GM12878 (cell line): ENCODE measurements around the gene LSM12. TPM values are rescaled to one million over a fixed set of nuclear protein-coding genes. Genes with fewer than 3 reads are reported as not detected.

ENCODE experiments used
- ATAC-seq: fragments of 200-7000 bp; cut with Tn5 transposase; 3 replicates; pipeline ENCODE4 v1.9.1; 2020; ENCODE audit warnings: mild to moderate bottlenecking, moderate library complexity
- BruUV-seq: library from RNA; stranded (reverse); fragments of 400-500 nt; replicated peaks from 2 replicates; lab custom pipeline; 2021; lab: Mats Ljungman, UMichigan
- CTCF ChIA-PET: fragments of 300-600 bp; sonication (Branson Sonifier 250); formaldehyde crosslinking; extraction: SDS; loops from one replicate; lab custom pipeline; 2021; ENCODE audit warnings: inconsistent platforms; lab: Yijun Ruan, JAX
- POLR2A ChIA-PET: fragments of 350-600 bp; formaldehyde crosslinking; extraction: SDS; loops from one replicate; lab custom pipeline; 2021; ENCODE audit warnings: inconsistent platforms; lab: Charles Lee
- RAD21 ChIA-PET: fragments of 300-600 bp; sonication (Branson Sonifier 250); formaldehyde crosslinking; loops from one replicate; lab custom pipeline; 2023; ENCODE audit warnings: antibody characterized with exemption; ENCODE audit not compliant: unreplicated experiment; lab: Charles Lee
- SMC1A ChIA-PET: fragments of 300-600 bp; sonication (Branson Sonifier 250); formaldehyde crosslinking; loops from one replicate; lab custom pipeline; 2023; ENCODE audit not compliant: unreplicated experiment, uncharacterized antibody; lab: Charles Lee
- DNase-seq: peaks from one replicate; pipeline ENCODE4 v3.0.0-alpha.2; 2011; ENCODE audit warnings: low read depth, low spot score
- FAIRE-seq: peaks from 3 replicates; lab custom pipeline; 2011; peaks lifted over from hg19 to GRCh38; lab: Jason Lieb, UNC
- H2AFZ ChIP-seq: 2 replicates; pipeline ENCODE4 v1.6.0; 2011; ENCODE audit warnings: low read depth, low read length, control low read depth; ENCODE audit not compliant: control insufficient read depth
- H3K27ac ChIP-seq: 2 replicates; pipeline ENCODE4 v1.5.1; 2011; ENCODE audit warnings: control low read depth; ENCODE audit not compliant: control insufficient read depth, insufficient read depth
- H3K27me3 ChIP-seq, 2 experiments: replicated peaks in 1 of 2; 2 replicates each; pipeline versions ENCODE4 v1.6.0 to v1.6.1; 2011; ENCODE audit warnings: low read length in 1 of 2; ENCODE audit not compliant: control insufficient read depth in 2 of 2, insufficient read depth in 2 of 2
- H3K36me3 ChIP-seq, 2 experiments: 2 replicates each; pipeline ENCODE4 v1.5.1; 2011; ENCODE audit warnings: low read length in 1 of 2; ENCODE audit not compliant: control insufficient read depth in 2 of 2, insufficient read depth in 2 of 2
- H3K4me1 ChIP-seq: 2 replicates; pipeline ENCODE4 v1.6.1; 2011; ENCODE audit warnings: mild to moderate bottlenecking, low read length, moderate library complexity, mixed read lengths; ENCODE audit not compliant: control insufficient read depth, insufficient read depth
- H3K4me2 ChIP-seq: 2 replicates; pipeline ENCODE4 v1.6.0; 2011; ENCODE audit warnings: control low read depth; ENCODE audit not compliant: control insufficient read depth, insufficient read depth
- H3K4me3 ChIP-seq: fragments of 200-600 bp; sonication (generic); 2 replicates; pipeline ENCODE4 v1.5.1; 2016
- H3K79me2 ChIP-seq: 2 replicates; pipeline ENCODE4 v1.6.0; 2011; ENCODE audit warnings: low read length; ENCODE audit not compliant: control insufficient read depth, insufficient read depth
- H3K9ac ChIP-seq: 2 replicates; pipeline ENCODE4 v1.8.0; 2011; ENCODE audit warnings: low read length, control low read depth, mixed read lengths; ENCODE audit not compliant: control insufficient read depth, insufficient read depth
- H3K9me3 ChIP-seq: replicated peaks from 3 replicates; pipeline ENCODE4 v1.5.1; 2011; ENCODE audit warnings: mild to moderate bottlenecking, low read length; ENCODE audit not compliant: control insufficient read depth, insufficient read depth
- H4K20me1 ChIP-seq: 2 replicates; pipeline ENCODE4 v1.6.0; 2011; ENCODE audit not compliant: control insufficient read depth, insufficient read depth
- BRCA1 ChIP-seq: IDR thresholded peaks from 2 replicates; pipeline ENCODE4 v1.6.1; 2011; ENCODE audit warnings: low read depth, low read length, improper control_type of control experiment
- CBX5 ChIP-seq: sonication (generic); IDR thresholded peaks from 2 replicates; pipeline ENCODE4 v1.6.1; 2016; ENCODE audit warnings: low read depth, moderate library complexity, mild to moderate bottlenecking, inconsistent platforms
- CHD1 ChIP-seq: IDR thresholded peaks from 2 replicates; pipeline ENCODE4 v1.6.1; 2012; ENCODE audit warnings: low read depth, low read length, improper control_type of control experiment
- EED ChIP-seq: sonication (generic); IDR thresholded peaks from 2 replicates; pipeline ENCODE4 v1.6.1; 2016; ENCODE audit warnings: antibody characterized with exemption, low read depth
- EGR1 ChIP-seq, 2 experiments: IDR thresholded peaks; 1 replicate in 1 of 2; 2 replicates in 1 of 2; pipeline ENCODE4 v1.6.1; 2011 to 2012; ENCODE audit warnings: low read depth in 2 of 2, low read length in 2 of 2, borderline replicate concordance in 1 of 2, mild to moderate bottlenecking in 1 of 2, moderate library complexity in 1 of 2
- FOXK2 ChIP-seq: fragments of 450-650 bp; IDR thresholded peaks from 2 replicates; pipeline ENCODE4 v1.6.1; 2017; ENCODE audit warnings: mild to moderate bottlenecking, moderate library complexity
- IKZF1 ChIP-seq: fragments of 450-650 bp; conservative IDR thresholded peaks from 2 replicates; pipeline ENCODE4 v1.6.1; 2017; ENCODE audit warnings: antibody characterized with exemption, mild to moderate bottlenecking
- MXI1 ChIP-seq: fragments of 150-350 bp; IDR thresholded peaks from 2 replicates; pipeline ENCODE4 v1.6.1; 2011; ENCODE audit warnings: low read depth, mild to moderate bottlenecking, inconsistent platforms, low read length, improper control_type of control experiment
- PML ChIP-seq: IDR thresholded peaks from 2 replicates; pipeline ENCODE4 v1.6.1; 2012; ENCODE audit warnings: low read length, inconsistent platforms
- POU2F2 ChIP-seq: IDR thresholded peaks from 3 replicates; pipeline ENCODE4 v1.6.1; 2011; ENCODE audit warnings: low read depth, mild to moderate bottlenecking, low read length, borderline replicate concordance
- RAD51 ChIP-seq: fragments of 450-650 bp; IDR thresholded peaks from 2 replicates; pipeline ENCODE4 v1.6.1; 2016; ENCODE audit warnings: moderate library complexity, mild to moderate bottlenecking, inconsistent platforms
- RUNX3 ChIP-seq: IDR thresholded peaks from 2 replicates; pipeline ENCODE4 v1.6.1; 2012; ENCODE audit warnings: low read length, inconsistent platforms
- SREBF2 ChIP-seq: IDR thresholded peaks from 2 replicates; pipeline ENCODE4 v1.6.1; 2012; ENCODE audit warnings: mild to moderate bottlenecking, low read length
- TAF1 ChIP-seq: IDR thresholded peaks from 2 replicates; pipeline ENCODE4 v1.6.1; 2011; ENCODE audit warnings: mild to moderate bottlenecking, low read depth, low read length, borderline replicate concordance
- ZNF622 ChIP-seq: fragments of 450-650 bp; IDR thresholded peaks from 2 replicates; pipeline ENCODE4 v1.6.1; 2017; ENCODE audit warnings: mild to moderate bottlenecking, inconsistent platforms
- WGBS: methylation state at CpG from one replicate; pipeline ENCODE4 v1.1.6; 2016; ENCODE audit warnings: low lambda C conversion rate; ENCODE audit not compliant: insufficient replicate concordance, insufficient coverage; ENCODE audit errors: missing lambda C conversion rate; 5-methylcytosine and 5-hydroxymethylcytosine counted together
- in situ Hi-C: fragments of 300-500 bp; cut with MboI; formaldehyde crosslinking; loops from 9 replicates; pipeline ENCODE4 v1.14.3; 2018; ENCODE audit warnings: mixed read lengths
- intact Hi-C: fragments of 100-400 bp; cut with micrococcal nuclease; formaldehyde crosslinking; loops from one replicate; pipeline ENCODE4 v1.14.2; 2022; ENCODE audit not compliant: unreplicated experiment
- polyA plus RNA-seq, 11 experiments: library from polyadenylated mRNA; depleted of rRNA in 4 of 11; unstranded in 6 of 11; stranded (reverse) in 5 of 11; fragments of >200 nt; fragmentation: Nextera tagmentation in 4 of 11; fragmentation: Illumina TruSeq in 1 of 11; extraction: Ambion mirVana in 4 of 11; extraction: Trizol in 1 of 11; gene quantifications; 1 replicate in 1 of 11; 2 replicates in 10 of 11; pipeline versions ENCODE4 v1.2.1 to v1.2.3, GENCODE V29; 2011 to 2016; ENCODE audit warnings: inconsistent platforms in 2 of 11, missing spikeins in 2 of 11, low read depth in 1 of 11
- total RNA-seq, 4 experiments: library from RNA; depleted of rRNA in 3 of 4; stranded (reverse); fragments of >200 nt in 3 of 4; fragmentation: Illumina TruSeq in 1 of 4; extraction: Trizol in 1 of 4; gene quantifications; 2 replicates each; pipeline versions ENCODE4 v1.2.1 to v1.2.3, GENCODE V29; 2013 to 2021

Gene LSM12
- total and polyA plus RNA-seq, 10 of the 15 experiments (the other 5 are each of a cell fraction or from before 2014, with no cell fraction given), result 51.1 to 206 (median 70.8) TPM

DNA sequence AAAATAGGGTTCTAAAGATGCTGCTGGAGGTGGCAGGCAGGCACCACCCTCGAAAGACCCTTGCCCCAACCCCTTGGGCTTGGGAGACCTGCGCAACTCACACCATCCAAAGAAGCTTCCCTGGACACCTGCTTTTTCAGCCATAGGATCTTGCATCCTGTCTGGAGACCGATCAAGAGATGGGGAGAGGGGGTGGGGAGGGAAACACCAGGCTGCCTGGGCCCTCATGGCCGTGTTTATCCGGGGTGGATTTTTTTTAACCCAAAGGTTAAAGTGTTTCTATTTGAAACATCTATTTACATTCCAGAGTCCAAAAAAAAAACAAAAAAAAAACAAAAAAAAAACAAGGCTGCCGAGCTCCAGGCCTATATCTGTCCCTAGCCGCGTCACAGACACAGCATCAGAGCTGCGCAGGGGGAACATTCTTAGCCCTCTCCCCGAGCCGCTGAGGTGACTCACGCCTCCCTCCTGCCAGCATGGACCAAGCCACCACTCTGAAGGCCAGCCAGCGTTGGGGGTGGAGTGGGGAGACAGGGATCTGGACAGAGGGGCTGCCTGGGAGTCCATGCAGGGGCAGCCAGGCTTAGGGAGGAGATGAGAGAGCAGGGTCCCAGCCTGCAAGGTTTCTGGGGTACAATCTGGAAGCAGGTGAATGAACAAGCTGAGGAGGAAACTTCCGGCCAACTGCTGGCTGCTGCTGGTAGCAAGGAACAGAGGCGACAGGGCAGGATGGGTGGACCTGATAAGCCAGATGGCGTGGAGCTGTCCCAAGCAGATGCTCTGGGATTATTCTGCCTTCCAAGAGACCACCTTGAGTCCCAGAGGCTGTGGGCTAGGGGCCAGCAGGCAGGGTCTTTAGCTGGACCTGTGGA lies 42.2 kb upstream of the LSM12 start:
- Histone ChIP-seq H4K20me1 (no peaks in the 10 kb centered on the region), H2AFZ (no peak overlapping the region), H3K9me3 (no peaks in the 10 kb centered on the region), H3K4me3 (peak overlapping the region; percentile 84; the same call in 1 of the 2 replicates), H3K36me3 (no peaks in the 10 kb centered on the region; a peak in 2 of 4 replicates), H3K27me3 (no peaks in the 10 kb centered on the region), H3K4me2 (peak overlapping the region; percentile 98), H3K9ac (no peak overlapping the region; the same call in 1 of the 2 replicates), H3K27ac (no peak overlapping the region; the same call in 1 of the 2 replicates), H3K4me1 (peaks cover 18% of the 10 kb centered on the region), H3K79me2 (peaks cover 49% of the 10 kb centered on the region)
- ChIA-PET POLR2A (interaction anchor here (0.6 to 3.4 kb wide), 2 partner anchors 30 to 42 kb away, joined by 4 to 12 read pairs; partner anchors contain the start of gene LSM12), RAD21 (interaction anchor here (0.6 to 1.2 kb wide), 3 partner anchors 15 to 101 kb away, joined by 3 to 4 read pairs (median 3); partner anchors contain the start of gene HDAC5), CTCF (interaction anchor here (1.4 to 5.1 kb wide), 3 partner anchors 14 to 41 kb away, joined by 3 to 40 read pairs (median 3); partner anchors contain the start of gene HDAC5), SMC1A (interaction anchor here (0.8 to 1.6 kb wide), 3 partner anchors 19 to 94 kb away, joined by 3 read pairs; partner anchors contain the start of gene TMEM101)
- intact Hi-C loops (no loop called here), in situ Hi-C loops (loop anchor here (25.0 kb wide), 1 partner anchor 896 kb away; the partner anchor contains the start of gene TMEM106A)
- FAIRE-seq (no peak), ATAC-seq (no peak), DNase-seq (no peak)
- no TSS peak for BruUV-seq
- 90% methylated on average over 16 of the region's 16 CpGs for WGBS
- TF ChIP-seq EGR1 (IDR thresholded peaks at IDR 0.05; ENCODE audit: borderline replicate concordance in 1 of 2, low read depth in 2 of 2, low read length in 2 of 2) (no peak), IKZF1 (no peak), SREBF2 (no peak), EED (no peak), MXI1 (no peak), PML (no peak), BRCA1 (no peak), TAF1 (no peak), RUNX3 (no peak), ZNF622 (no peak), POU2F2 (no peak), CBX5 (no peak), CHD1 (no peak), RAD51 (no peak), FOXK2 (no peak)
